ENCODE measurements around the gene MAP3K14.

- no peak for TF ChIP-seq ZNF274 (IDR thresholded peaks at IDR 0.05; ENCODE audit: low read depth, low read length)
- no peak for TF ChIP-seq SUZ12 (IDR thresholded peaks at IDR 0.05; ENCODE audit: extremely low read depth, insufficient read depth, insufficient read length)
Measured at GRCh38 chr17:45319239-45319703, 2.5 kb upstream of the MAP3K14 start.
